ENCODE measurements around the gene ARHGEF4. TPM values are rescaled to one million over a fixed set of nuclear protein-coding genes. Genes with fewer than 3 reads are reported as not detected.

The ARHGEF4 gene
- total RNA-seq, 1 experiment from 2014 or later = 20.0 TPM

- Histone ChIP-seq H3K27me3 (ENCODE audit: insufficient read depth, low read depth) (no peaks in the 10 kb centered on the region), H3K4me2 (peak overlapping the region; percentile 77), H3K4me1 (replicated peaks; ENCODE audit: insufficient read depth) (peaks cover 65% of the 10 kb centered on the region), H3K27ac (peak overlapping the region; percentile 87), H3K9me3 (ENCODE audit: insufficient read depth, low read depth) (no peaks in the 10 kb centered on the region), H2AFZ (0 out of 2 replicates have a peak overlapping the region, but pooled peaks have one; percentile 43), H3K79me2 (ENCODE audit: low read depth) (no peaks in the 10 kb centered on the region), H3F3A (ENCODE audit: insufficient read depth, low read depth) (peaks cover 26% of the 10 kb centered on the region), H3K4me3 (peak overlapping the region; percentile 22; the same call in 1 of the 2 replicates), H4K20me1 (ENCODE audit: insufficient read depth) (no peaks in the 10 kb centered on the region), H3K9me2 (ENCODE audit: insufficient read depth) (no peaks in the 10 kb centered on the region), H3K36me3 (ENCODE audit: low read depth) (no peaks in the 10 kb centered on the region)
- TF ChIP-seq EZH2 (IDR thresholded peaks at IDR 0.05; ENCODE audit: low read depth) = no peak
- TF ChIP-seq CTCF (conservative IDR thresholded peaks at IDR 0.05) = no peak
- ChIA-PET CTCF (interaction anchor here (0.8 kb wide), 1 partner anchor 29 kb away, joined by 3 read pairs; no protein-coding TSS in a partner anchor), POLR2A (ENCODE audit: unreplicated experiment) (interaction anchor here (0.6 kb wide), 1 partner anchor 207 kb away, joined by 3 read pairs; no protein-coding TSS in a partner anchor)
- no TSS peak for BruUV-seq (replicated peaks)
- intact Hi-C loops (cut with micrococcal nuclease; ENCODE audit: unreplicated experiment) = loop anchor here (10.0 kb wide), 1 partner anchor 278 kb away; the partner anchor contains the start of gene PLEKHB2
- no peak for DNase-seq
Measured at GRCh38 chr2:130826821-130827501, 9.8 kb upstream of the ARHGEF4 start.

- Histone ChIP-seq H3K4me2 (peak overlapping the region; percentile 77), H3K9me2 (ENCODE audit: insufficient read depth) (no peaks in the 10 kb centered on the region), H3K79me2 (ENCODE audit: low read depth) (no peaks in the 10 kb centered on the region), H3K9me3 (ENCODE audit: insufficient read depth, low read depth) (no peaks in the 10 kb centered on the region), H3K4me1 (replicated peaks; ENCODE audit: insufficient read depth) (peaks cover 65% of the 10 kb centered on the region), H4K20me1 (ENCODE audit: insufficient read depth) (no peaks in the 10 kb centered on the region), H3K27ac (peak overlapping the region; percentile 87), H3F3A (ENCODE audit: insufficient read depth, low read depth) (peaks cover 26% of the 10 kb centered on the region), H3K36me3 (ENCODE audit: low read depth) (no peaks in the 10 kb centered on the region), H3K27me3 (ENCODE audit: insufficient read depth, low read depth) (no peaks in the 10 kb centered on the region), H3K4me3 (peak overlapping the region; percentile 22; the same call in 1 of the 2 replicates), H2AFZ (0 out of 2 replicates have a peak overlapping the region, but pooled peaks have one; percentile 43)
- DNase-seq = peak; percentile 67 to 75
- intact Hi-C loops (cut with micrococcal nuclease; ENCODE audit: unreplicated experiment) = loop anchor here (10.0 kb wide), 1 partner anchor 277 kb away; the partner anchor contains the start of gene PLEKHB2
- no peak for TF ChIP-seq EZH2 (IDR thresholded peaks at IDR 0.05; ENCODE audit: low read depth)
- no peak for TF ChIP-seq CTCF (conservative IDR thresholded peaks at IDR 0.05)
- ChIA-PET POLR2A (ENCODE audit: unreplicated experiment) (interaction anchor here (0.5 kb wide), 2 partner anchors 9 to 20 kb away, joined by 3 to 4 read pairs; partner anchors contain the start of gene ARHGEF4), CTCF (interaction anchor here (0.8 kb wide), 1 partner anchor 30 kb away, joined by 3 read pairs; no protein-coding TSS in a partner anchor)
- BruUV-seq (replicated peaks) = TSS peak; percentile 69
Measured at GRCh38 chr2:130827502-130828251, 9.0 kb upstream of the ARHGEF4 start.

GRCh38 chr2:130828461-130828860 lies 8.3 kb upstream of the ARHGEF4 start:
- Histone ChIP-seq H3K27ac (peak overlapping the region; percentile 87), H3K4me1 (replicated peaks; ENCODE audit: insufficient read depth) (peaks cover 65% of the 10 kb centered on the region), H3K4me2 (peak overlapping the region; percentile 77), H3K27me3 (ENCODE audit: insufficient read depth, low read depth) (no peaks in the 10 kb centered on the region), H3K9me3 (ENCODE audit: insufficient read depth, low read depth) (no peaks in the 10 kb centered on the region), H3K4me3 (no peak overlapping the region), H3F3A (ENCODE audit: insufficient read depth, low read depth) (peaks cover 26% of the 10 kb centered on the region), H3K9me2 (ENCODE audit: insufficient read depth) (no peaks in the 10 kb centered on the region), H3K79me2 (ENCODE audit: low read depth) (no peaks in the 10 kb centered on the region), H3K36me3 (ENCODE audit: low read depth) (no peaks in the 10 kb centered on the region), H4K20me1 (ENCODE audit: insufficient read depth) (no peaks in the 10 kb centered on the region), H2AFZ (no peak overlapping the region)
- ChIA-PET CTCF (interaction anchor here (1.1 kb wide), 1 partner anchor 31 kb away, joined by 3 read pairs; no protein-coding TSS in a partner anchor), POLR2A (ENCODE audit: unreplicated experiment) (no interaction called here)
- TSS peak; percentile 61 for BruUV-seq (replicated peaks)
- TF ChIP-seq CTCF (conservative IDR thresholded peaks at IDR 0.05) (no peak), EZH2 (IDR thresholded peaks at IDR 0.05; ENCODE audit: low read depth) (no peak)
- peak in 1 of 2 experiments; percentile 35 for DNase-seq
- intact Hi-C loops (cut with micrococcal nuclease; ENCODE audit: unreplicated experiment) = loop anchor here (10.0 kb wide), 1 partner anchor 276 kb away; the partner anchor contains the start of gene PLEKHB2
